Kidney (tissue), 14 donors: ENCODE measurements around the gene PNPLA7. TPM values are rescaled to one million over a fixed set of nuclear protein-coding genes. Genes with fewer than 3 reads are reported as not detected.

Source experiments
- DNase-seq, 5 donors: peaks; one replicate each; pipeline ENCODE4 v3.0.0-alpha.2; 2013 to 2020
- FAIRE-seq: peaks from 2 replicates; lab custom pipeline; 2012; peaks lifted over from hg19 to GRCh38; lab: Jason Lieb, UNC
- H3K27ac ChIP-seq, 2 donors: one replicate each; pipeline ENCODE4 v1.7.0; 2013; ENCODE audit warnings: low read depth in 2 of 2, low read length in 2 of 2, inconsistent platforms in 1 of 2
- H3K27me3 ChIP-seq: one replicate; pipeline ENCODE4 v1.7.1; 2013; ENCODE audit warnings: low read length, inconsistent platforms; ENCODE audit not compliant: control insufficient read depth, insufficient read depth
- H3K36me3 ChIP-seq, 3 donors: one replicate each; pipeline versions ENCODE4 v1.7.0 to v1.7.1; 2013; ENCODE audit warnings: low read length in 3 of 3, control low read depth in 1 of 3, inconsistent platforms in 1 of 3; ENCODE audit not compliant: insufficient read depth in 3 of 3, control insufficient read depth in 2 of 3
- H3K4me1 ChIP-seq, 3 donors: one replicate each; pipeline versions ENCODE4 v1.7.0 to v1.7.1; 2013; ENCODE audit warnings: low read length in 3 of 3, inconsistent platforms in 1 of 3, low read depth in 1 of 3; ENCODE audit not compliant: control insufficient read depth in 2 of 3, insufficient read depth in 2 of 3
- H3K4me3 ChIP-seq, 3 donors: one replicate each; pipeline versions ENCODE4 v1.7.0 to v1.8.1; 2013; ENCODE audit warnings: low read length in 3 of 3, control low read depth in 1 of 3, inconsistent platforms in 1 of 3
- H3K9ac ChIP-seq, 3 donors: one replicate each; pipeline versions ENCODE4 v1.7.0 to v1.7.1; 2013; ENCODE audit warnings: low read length in 3 of 3, control low read depth in 1 of 3, inconsistent platforms in 1 of 3
- H3K9me3 ChIP-seq, 3 donors: one replicate each; pipeline versions ENCODE4 v1.7.0 to v1.7.1; 2013; ENCODE audit warnings: low read length in 3 of 3, control low read depth in 1 of 3, inconsistent platforms in 1 of 3; ENCODE audit not compliant: control insufficient read depth in 2 of 3, insufficient read depth in 1 of 3
- CTCF ChIP-seq: IDR thresholded peaks from 3 replicates; pipeline ENCODE4 v1.5.1; 2012; ENCODE audit warnings: mild to moderate bottlenecking, moderate library complexity, borderline replicate concordance; ENCODE audit not compliant: insufficient read depth; ENCODE audit errors: extremely low read depth
- intact Hi-C: fragments of 100-400 bp; cut with DNase I; formaldehyde crosslinking; loops from one replicate; pipeline ENCODE4 v1.11.1; 2022
- polyA plus RNA-seq: library from polyadenylated mRNA; stranded (reverse); fragments of 350-450 nt; fragmentation: Illumina TruSeq; extraction: RNeasy Lipid Tissue Mini Kit (QIAGEN cat#74804); gene quantifications from one replicate; pipeline ENCODE4 v1.2.3, GENCODE V29; 2014; ENCODE audit warnings: low read depth, low replicate concordance; ENCODE audit not compliant: insufficient read depth
- total RNA-seq: library from RNA; stranded (reverse); fragmentation: NEBNext Ultra II Directional; extraction: Animal tissue kit (Norgen Biotek cat#: 25700); gene quantifications from one replicate; pipeline ENCODE4 v1.2.1, GENCODE V29; 2021
- donor health status: control.
- donor health status: control.
- donor health status: control.
- donor health status: control.
- donor health status: control.
- donor health status: DM: yes; HTN: yes; CAD: no.
- donor health status: Normal renal cell carcinoma (clear cell type).

The PNPLA7 gene
- total and polyA plus RNA-seq, 2 donors from 2014 or later = 2.1 to 9.6 TPM

- intact Hi-C loops = no loop called here
- no peak overlapping the region for H3K27ac ChIP-seq
- H3K27me3 ChIP-seq = no peaks in the 10 kb centered on the region
- FAIRE-seq (no peak), DNase-seq (peak in 4 of 5 donors; percentile 55 to 64 (median 60))
- no peak overlapping the region for H3K9ac ChIP-seq
- no peaks in the 10 kb centered on the region for H3K36me3 ChIP-seq
- peaks cover 0 to 9% (median 5%) of the 10 kb centered on the region in 3 donors for H3K9me3 ChIP-seq
- no peak for TF ChIP-seq CTCF
- no peaks in the 10 kb centered on the region for H3K4me1 ChIP-seq
- H3K4me3 ChIP-seq = no peak overlapping the region
Observed at GRCh38 chr9:137478962-137479861, 71.0 kb downstream of the PNPLA7 start.

- intact Hi-C loops = no loop called here
- DNase-seq = no peak
Observed at GRCh38 chr9:137478613-137478961, 71.6 kb downstream of the PNPLA7 start.

GRCh38 chr9:137477778-137478612 lies 72.2 kb downstream of the PNPLA7 start:
- H3K9me3 ChIP-seq = peaks cover 0 to 9% (median 5%) of the 10 kb centered on the region in 3 donors
- no peak overlapping the region for H3K9ac ChIP-seq
- intact Hi-C loops = no loop called here
- H3K27me3 ChIP-seq = no peaks in the 10 kb centered on the region
- no peak overlapping the region for H3K4me3 ChIP-seq
- no peaks in the 10 kb centered on the region for H3K4me1 ChIP-seq
- no peaks in the 10 kb centered on the region for H3K36me3 ChIP-seq
- FAIRE-seq = no peak
- no peak for TF ChIP-seq CTCF
- H3K27ac ChIP-seq = no peak overlapping the region
- peak in 1 of 5 donors; percentile 68 for DNase-seq

More at GRCh38 chr9:137478613-137478961, 71.6 kb downstream of the PNPLA7 start:
- no peaks in the 10 kb centered on the region for H3K36me3 ChIP-seq
- no peaks in the 10 kb centered on the region for H3K27me3 ChIP-seq
- TF ChIP-seq CTCF = no peak
- H3K27ac ChIP-seq = no peak overlapping the region
- H3K4me3 ChIP-seq = no peak overlapping the region
- peaks cover 0 to 9% (median 5%) of the 10 kb centered on the region in 3 donors for H3K9me3 ChIP-seq
- H3K4me1 ChIP-seq = no peaks in the 10 kb centered on the region
- no peak overlapping the region for H3K9ac ChIP-seq
- FAIRE-seq = no peak
